Cardiac muscle cell (in vitro differentiated cells and primary cell): ENCODE measurements around the gene IFRD2. TPM values are rescaled to one million over a fixed set of nuclear protein-coding genes. Genes with fewer than 3 reads are reported as not detected.

ENCODE experiments used
- DNase-seq, 2 donors: peaks; one replicate each; pipeline versions ENCODE4 v3.0.0 to v3.0.0-alpha.2; 2010 to 2017; ENCODE audit warnings: low read depth in 1 of 2, low spot score in 1 of 2
- H3K27ac ChIP-seq: fragments of 200-600 bp; sonication (generic); 2 replicates; pipeline ENCODE4 v1.5.1; 2016
- H3K27me3 ChIP-seq: fragments of 200-600 bp; sonication (generic); 2 replicates; pipeline ENCODE4 v1.6.0; 2016; ENCODE audit warnings: control low read depth
- H3K36me3 ChIP-seq: fragments of 200-600 bp; sonication (generic); 2 replicates; pipeline ENCODE4 v1.5.1; 2016; ENCODE audit warnings: control low read depth
- H3K4me1 ChIP-seq: fragments of 200-600 bp; sonication (generic); 2 replicates; pipeline ENCODE4 v1.8.1; 2017; ENCODE audit warnings: low read depth, mild to moderate bottlenecking, mixed run types
- H3K4me3 ChIP-seq: fragments of 200-600 bp; sonication (generic); 2 replicates; pipeline ENCODE4 v1.5.1; 2016; ENCODE audit warnings: mild to moderate bottlenecking
- H3K9me3 ChIP-seq: fragments of 200-600 bp; sonication (generic); 2 replicates; pipeline ENCODE4 v1.5.1; 2017; ENCODE audit warnings: low read depth, mild to moderate bottlenecking, control low read depth
- CTCF ChIP-seq: IDR thresholded peaks from 2 replicates; pipeline ENCODE4 v1.5.1; 2012; ENCODE audit warnings: low read depth, mild to moderate bottlenecking, low read length
- polyA plus RNA-seq: library from polyadenylated mRNA; unstranded; fragments of >200 nt; fragmentation: Nextera tagmentation; extraction: Ambion mirVana; gene quantifications from 2 replicates; pipeline ENCODE4 v1.2.1, GENCODE V29; 2016
- total RNA-seq: library from RNA; depleted of rRNA; stranded (reverse); fragments of >200 nt; gene quantifications from 2 replicates; pipeline ENCODE4 v1.2.3, GENCODE V29; 2016

The IFRD2 gene
- total and polyA plus RNA-seq, 2 experiments from 2014 or later = 61.0 to 110 TPM

- peak overlapping the region; percentile 38 for H3K27ac ChIP-seq
- H3K27me3 ChIP-seq = no peaks in the 10 kb centered on the region
- peak in 1 of 2 donors; percentile 80 for DNase-seq
- no peak overlapping the region for H3K4me3 ChIP-seq
- no peak for TF ChIP-seq CTCF
- no peaks in the 10 kb centered on the region for H3K36me3 ChIP-seq
- H3K9me3 ChIP-seq = no peaks in the 10 kb centered on the region
- peaks cover 27% of the 10 kb centered on the region for H3K4me1 ChIP-seq
Observed at GRCh38 chr3:50242851-50243542, 49.2 kb downstream of the IFRD2 start.

- TF ChIP-seq CTCF = no peak
- H3K4me3 ChIP-seq = no peak overlapping the region
- H3K4me1 ChIP-seq = peaks cover 27% of the 10 kb centered on the region
- no peak for DNase-seq
- H3K27ac ChIP-seq = peak overlapping the region; percentile 38
- H3K36me3 ChIP-seq = no peaks in the 10 kb centered on the region
- no peaks in the 10 kb centered on the region for H3K9me3 ChIP-seq
- no peaks in the 10 kb centered on the region for H3K27me3 ChIP-seq
Observed at GRCh38 chr3:50242381-50242770, 49.9 kb downstream of the IFRD2 start.

GRCh38 chr3:50241713-50242380 is 50.4 kb downstream of the IFRD2 start:
- Histone ChIP-seq H3K36me3 (no peaks in the 10 kb centered on the region), H3K4me1 (peaks cover 26% of the 10 kb centered on the region), H3K27me3 (no peaks in the 10 kb centered on the region), H3K27ac (no peak overlapping the region), H3K9me3 (no peaks in the 10 kb centered on the region), H3K4me3 (no peak overlapping the region)
- DNase-seq = no peak
- no peak for TF ChIP-seq CTCF

GRCh38 chr3:50241163-50241562 is 51.1 kb downstream of the IFRD2 start:
- DNase-seq = peak in 1 of 2 donors; percentile 71
- Histone ChIP-seq H3K27me3 (no peaks in the 10 kb centered on the region), H3K36me3 (no peaks in the 10 kb centered on the region), H3K9me3 (no peaks in the 10 kb centered on the region), H3K27ac (peak overlapping the region; percentile 57), H3K4me1 (peaks cover 20% of the 10 kb centered on the region), H3K4me3 (no peak overlapping the region)
- TF ChIP-seq CTCF = no peak

GRCh38 chr3:50239649-50240048 is 52.6 kb downstream of the IFRD2 start:
- DNase-seq = no peak
- Histone ChIP-seq H3K27ac (peak overlapping the region; percentile 20), H3K4me3 (no peak overlapping the region), H3K9me3 (no peaks in the 10 kb centered on the region), H3K4me1 (peaks cover 20% of the 10 kb centered on the region), H3K27me3 (no peaks in the 10 kb centered on the region), H3K36me3 (no peaks in the 10 kb centered on the region)
- no peak for TF ChIP-seq CTCF
